Nephron (organoid): Measurements from ENCODE around the gene BRD3OS.

Experiments used
- H3K27ac Mint-ChIP-seq, 3 experiments: 2 replicates each; pipeline ENCODE4 v1.8.0; 2020; ENCODE audit warnings: mixed read lengths in 3 of 3, mild to moderate bottlenecking in 2 of 3, moderate library complexity in 1 of 3
- H3K27me3 Mint-ChIP-seq: 2 replicates; pipeline ENCODE4 v1.8.0; 2021; ENCODE audit warnings: low read depth, mild to moderate bottlenecking, moderate library complexity, mixed read lengths
- H3K36me3 Mint-ChIP-seq: 2 replicates; pipeline ENCODE4 v1.8.0; 2020; ENCODE audit warnings: low read depth, mixed read lengths
- H3K4me1 Mint-ChIP-seq: 2 replicates; pipeline ENCODE4 v1.8.0; 2020; ENCODE audit warnings: mixed read lengths
- H3K4me3 Mint-ChIP-seq, 3 experiments: 2 replicates each; pipeline ENCODE4 v1.8.0; 2020; ENCODE audit warnings: mild to moderate bottlenecking in 3 of 3, mixed read lengths in 3 of 3, moderate library complexity in 2 of 3
- H3K9me3 Mint-ChIP-seq: 2 replicates; pipeline ENCODE4 v1.8.0; 2020; ENCODE audit warnings: mixed read lengths
- TF ChIP-seq, protein P1 (sequence below), 3 experiments: fragments of 200-600 bp; sonication (generic); IDR thresholded peaks; one replicate each; pipeline ENCODE4 v1.5.0; 2021; ENCODE audit warnings: antibody characterized with exemption in 3 of 3; ENCODE audit not compliant: unreplicated experiment in 3 of 3

The BRD3OS gene

DNA sequence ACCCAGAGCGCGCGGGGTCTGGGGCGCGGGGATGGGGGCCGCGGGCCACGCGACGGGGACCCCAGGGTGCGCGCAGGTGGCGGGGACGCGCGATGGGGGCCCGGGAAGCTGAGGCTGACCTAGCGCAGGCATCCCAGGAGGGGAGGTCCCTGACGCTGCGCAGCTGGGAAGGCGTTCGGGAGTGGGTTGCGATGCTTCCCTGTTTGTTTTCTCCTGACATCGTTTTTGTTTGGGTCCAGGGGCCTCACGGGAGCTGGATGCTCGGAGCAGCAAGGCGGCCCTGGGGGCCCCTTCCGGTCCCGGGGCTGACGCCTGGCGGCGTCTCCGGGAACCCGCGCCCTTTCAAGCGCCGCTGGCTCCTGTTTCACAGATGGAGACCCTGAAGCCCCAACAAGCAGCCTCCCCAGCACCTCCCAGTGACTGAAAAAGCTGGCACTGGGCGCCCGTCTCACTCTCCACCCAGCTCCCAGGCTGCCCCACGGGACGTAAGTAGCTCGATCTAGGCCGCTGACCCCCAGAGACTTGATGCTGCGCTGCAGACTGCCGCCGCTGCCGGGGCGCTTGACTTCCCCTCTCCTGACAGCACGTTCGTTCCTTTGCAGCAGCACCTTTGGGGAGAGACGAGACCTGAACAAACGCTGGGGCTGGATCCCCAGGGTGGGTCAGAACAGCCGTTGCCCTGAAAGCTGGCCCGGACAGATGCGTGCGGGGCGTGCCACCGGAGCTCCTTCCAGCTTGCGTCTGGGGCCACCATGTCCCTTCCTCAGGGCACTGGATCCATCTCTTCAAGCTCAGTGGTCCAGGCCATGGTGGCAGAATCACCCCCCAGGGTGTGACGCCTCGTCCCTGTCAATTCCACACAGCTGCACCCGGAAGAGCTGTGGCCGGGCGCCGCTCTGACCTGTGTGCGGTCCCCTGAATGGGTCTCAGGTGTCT is 593 bp downstream of the BRD3OS start:
- no peaks in the 10 kb centered on the region for H3K27me3 Mint-ChIP-seq
- TF ChIP-seq, protein P1, sequence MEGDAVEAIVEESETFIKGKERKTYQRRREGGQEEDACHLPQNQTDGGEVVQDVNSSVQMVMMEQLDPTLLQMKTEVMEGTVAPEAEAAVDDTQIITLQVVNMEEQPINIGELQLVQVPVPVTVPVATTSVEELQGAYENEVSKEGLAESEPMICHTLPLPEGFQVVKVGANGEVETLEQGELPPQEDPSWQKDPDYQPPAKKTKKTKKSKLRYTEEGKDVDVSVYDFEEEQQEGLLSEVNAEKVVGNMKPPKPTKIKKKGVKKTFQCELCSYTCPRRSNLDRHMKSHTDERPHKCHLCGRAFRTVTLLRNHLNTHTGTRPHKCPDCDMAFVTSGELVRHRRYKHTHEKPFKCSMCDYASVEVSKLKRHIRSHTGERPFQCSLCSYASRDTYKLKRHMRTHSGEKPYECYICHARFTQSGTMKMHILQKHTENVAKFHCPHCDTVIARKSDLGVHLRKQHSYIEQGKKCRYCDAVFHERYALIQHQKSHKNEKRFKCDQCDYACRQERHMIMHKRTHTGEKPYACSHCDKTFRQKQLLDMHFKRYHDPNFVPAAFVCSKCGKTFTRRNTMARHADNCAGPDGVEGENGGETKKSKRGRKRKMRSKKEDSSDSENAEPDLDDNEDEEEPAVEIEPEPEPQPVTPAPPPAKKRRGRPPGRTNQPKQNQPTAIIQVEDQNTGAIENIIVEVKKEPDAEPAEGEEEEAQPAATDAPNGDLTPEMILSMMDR (IDR thresholded peaks at IDR 0.05; ENCODE audit: unreplicated experiment in 3 of 3), result peak in 2 of 3 experiments; percentile 15 to 43
- peak overlapping the region; percentile 82 to 85 (median 84) for H3K4me3 Mint-ChIP-seq
- no peaks in the 10 kb centered on the region for H3K4me1 Mint-ChIP-seq
- no peaks in the 10 kb centered on the region for H3K9me3 Mint-ChIP-seq
- peak overlapping the region in 1 of 3 experiments; percentile 20 for H3K27ac Mint-ChIP-seq
- H3K36me3 Mint-ChIP-seq, result peaks cover 25% of the 10 kb centered on the region

DNA sequence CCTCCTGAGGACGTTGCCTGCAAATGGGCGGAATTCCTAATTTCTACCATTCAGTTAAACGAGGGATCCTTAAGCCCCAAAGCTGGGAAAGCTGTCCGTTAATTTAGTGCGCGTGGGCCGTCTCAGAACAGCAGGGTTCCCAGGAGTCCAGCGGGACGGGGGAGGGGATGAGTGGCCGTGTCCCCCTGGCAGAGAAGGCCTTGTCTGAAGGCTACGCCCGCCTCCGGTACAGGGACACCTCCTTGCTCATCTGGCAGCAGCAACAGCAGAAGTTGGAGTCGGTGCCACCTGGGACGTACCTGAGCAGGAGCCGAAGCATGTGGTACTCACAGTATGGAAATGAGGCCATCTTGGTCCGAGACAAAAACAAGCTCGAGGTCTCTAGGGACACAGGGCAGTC is 1.3 kb downstream of the BRD3OS start:
- Mint-ChIP-seq H3K4me1 (no peaks in the 10 kb centered on the region), H3K27ac (no peak overlapping the region), H3K4me3 (peak overlapping the region; percentile 82 to 85 (median 84))

DNA sequence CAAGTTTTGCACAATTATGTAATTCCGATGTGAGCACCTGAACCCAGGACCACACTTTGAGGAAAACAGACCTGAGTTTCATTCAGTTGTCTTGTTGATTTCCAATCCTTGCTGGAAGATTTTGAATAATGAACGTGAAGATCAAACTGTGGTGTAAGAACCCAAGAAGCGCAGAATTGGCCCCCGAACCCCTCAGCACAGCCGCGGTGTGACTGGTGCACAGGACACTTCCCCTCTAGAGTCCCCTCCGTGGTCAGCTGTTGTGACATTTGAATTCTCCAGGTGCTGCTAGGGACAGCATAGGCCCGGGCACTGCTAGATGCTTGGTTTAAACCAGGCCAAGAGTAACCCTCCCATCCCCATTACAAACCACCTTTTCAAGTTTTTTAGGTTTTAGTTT is 1.7 kb downstream of the BRD3OS start:
- Mint-ChIP-seq H3K4me1 (no peaks in the 10 kb centered on the region), H3K9me3 (no peaks in the 10 kb centered on the region), H3K27me3 (no peaks in the 10 kb centered on the region), H3K27ac (no peak overlapping the region), H3K4me3 (peak overlapping the region; percentile 75 to 85 (median 82)), H3K36me3 (peaks cover 28% of the 10 kb centered on the region)
- TF ChIP-seq, protein P1 (IDR thresholded peaks at IDR 0.05; ENCODE audit: unreplicated experiment in 3 of 3), result no peak

More for the DNA sequence above, 1.3 kb downstream of the BRD3OS start:
- Mint-ChIP-seq H3K27me3 (no peaks in the 10 kb centered on the region), H3K36me3 (peaks cover 28% of the 10 kb centered on the region), H3K9me3 (no peaks in the 10 kb centered on the region)
- TF ChIP-seq, protein P1 (IDR thresholded peaks at IDR 0.05; ENCODE audit: unreplicated experiment in 3 of 3), result no peak

DNA sequence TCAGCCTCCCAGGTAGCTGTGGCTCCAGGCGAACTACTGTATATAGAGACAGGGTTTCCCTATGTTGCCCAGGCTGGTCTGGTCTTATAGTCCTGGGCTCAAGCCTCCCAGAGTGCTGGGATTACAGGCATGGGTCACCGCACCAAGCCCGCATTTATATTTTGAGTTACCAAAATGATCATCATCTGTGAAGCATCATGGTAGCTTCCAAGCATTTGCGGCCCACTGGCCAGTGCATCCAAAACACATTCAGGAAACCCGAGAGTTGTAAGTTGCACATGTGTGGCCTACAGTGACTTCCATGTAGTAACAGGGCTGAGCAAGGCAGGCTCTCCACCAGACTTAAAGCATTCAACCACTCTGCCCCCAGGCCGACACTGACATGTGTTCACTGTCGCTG is 2.3 kb downstream of the BRD3OS start:
- Mint-ChIP-seq H3K4me3 (peak overlapping the region; percentile 75 to 85 (median 82)), H3K36me3 (peaks cover 28% of the 10 kb centered on the region), H3K27me3 (no peaks in the 10 kb centered on the region), H3K9me3 (no peaks in the 10 kb centered on the region), H3K27ac (no peak overlapping the region), H3K4me1 (no peaks in the 10 kb centered on the region)
- TF ChIP-seq, protein P1 (IDR thresholded peaks at IDR 0.05; ENCODE audit: unreplicated experiment in 3 of 3), result no peak

DNA sequence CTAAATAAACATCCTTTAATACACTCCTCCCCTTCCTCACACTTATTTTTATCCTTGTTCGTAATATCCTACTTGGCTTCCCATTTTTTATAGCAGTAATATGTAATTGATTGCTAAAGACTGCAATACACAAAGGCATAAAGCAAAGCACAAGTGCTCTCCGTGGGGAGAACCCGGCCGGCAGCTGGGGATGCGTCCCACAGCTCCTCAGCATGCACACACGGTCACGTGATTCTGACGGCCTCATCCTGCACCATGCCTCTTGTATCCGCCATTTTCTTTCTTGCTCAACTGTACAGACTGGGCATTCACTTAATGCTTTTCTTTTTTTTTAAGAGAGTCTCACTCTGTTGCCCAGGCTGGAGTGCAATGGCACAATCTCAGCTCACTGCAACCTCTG is 2.8 kb downstream of the BRD3OS start:
- Mint-ChIP-seq H3K27me3 (no peaks in the 10 kb centered on the region), H3K4me1 (no peaks in the 10 kb centered on the region), H3K36me3 (peaks cover 32% of the 10 kb centered on the region), H3K27ac (no peak overlapping the region), H3K9me3 (no peaks in the 10 kb centered on the region), H3K4me3 (peak overlapping the region; percentile 66 to 75 (median 71))
- TF ChIP-seq, protein P1 (IDR thresholded peaks at IDR 0.05; ENCODE audit: unreplicated experiment in 3 of 3), result no peak
